Cardiac septum (tissue), 1 donor: ENCODE data around the gene FGF18. TPM values are rescaled to one million over a fixed set of nuclear protein-coding genes. Genes with fewer than 3 reads are reported as not detected.

Source experiments
- DNase-seq: peaks from one replicate; pipeline ENCODE4 v3.0.0-alpha.2; 2020; ENCODE audit warnings: low spot score
- intact Hi-C: fragments of 100-400 bp; cut with DNase I; formaldehyde crosslinking; loops from one replicate; pipeline ENCODE4 v1.14.0; 2022
- total RNA-seq: library from RNA; stranded (reverse); fragmentation: NEBNext Ultra II Directional; extraction: Animal tissue kit (Norgen Biotek cat#: 25700); gene quantifications from one replicate; pipeline ENCODE4 v1.2.1, GENCODE V29; 2021
- donor health status: DM: no; HTN: no; CAD: no.

Gene FGF18
- total RNA-seq, 1 donor from 2014 or later: 22.4 TPM

GRCh38 chr5:171457208-171457981 is 37.9 kb downstream of the FGF18 start:
- DNase-seq: no peak
- intact Hi-C loops: no loop called here

- intact Hi-C loops: no loop called here
- DNase-seq: no peak
Observed at GRCh38 chr5:171459839-171460238, 40.4 kb downstream of the FGF18 start.

GRCh38 chr5:171462136-171462927 is 42.9 kb downstream of the FGF18 start:
- intact Hi-C loops: no loop called here
- no peak for DNase-seq

GRCh38 chr5:171462928-171463861 is 43.7 kb downstream of the FGF18 start:
- no peak for DNase-seq

DNA sequence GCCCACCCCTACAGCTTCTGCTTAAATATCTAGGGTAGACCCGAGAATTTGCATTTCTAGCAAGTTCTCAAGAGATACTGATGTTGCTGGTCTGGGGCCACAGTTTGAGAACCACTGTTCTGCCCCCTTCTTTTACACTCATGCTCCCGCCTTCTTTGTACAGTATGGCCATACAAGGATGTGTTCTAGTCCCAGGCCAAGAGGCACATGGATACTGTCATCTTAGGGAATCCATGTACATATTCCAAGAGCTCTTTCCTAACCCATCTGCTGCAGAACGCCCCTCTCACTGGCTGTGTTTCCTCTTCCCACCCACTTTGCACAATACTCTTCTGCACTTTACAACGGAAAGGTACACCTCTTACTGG is 44.4 kb downstream of the FGF18 start:
- intact Hi-C loops: no loop called here
- no peak for DNase-seq

More at GRCh38 chr5:171462928-171463861, 43.7 kb downstream of the FGF18 start:
- intact Hi-C loops: no loop called here

DNA sequence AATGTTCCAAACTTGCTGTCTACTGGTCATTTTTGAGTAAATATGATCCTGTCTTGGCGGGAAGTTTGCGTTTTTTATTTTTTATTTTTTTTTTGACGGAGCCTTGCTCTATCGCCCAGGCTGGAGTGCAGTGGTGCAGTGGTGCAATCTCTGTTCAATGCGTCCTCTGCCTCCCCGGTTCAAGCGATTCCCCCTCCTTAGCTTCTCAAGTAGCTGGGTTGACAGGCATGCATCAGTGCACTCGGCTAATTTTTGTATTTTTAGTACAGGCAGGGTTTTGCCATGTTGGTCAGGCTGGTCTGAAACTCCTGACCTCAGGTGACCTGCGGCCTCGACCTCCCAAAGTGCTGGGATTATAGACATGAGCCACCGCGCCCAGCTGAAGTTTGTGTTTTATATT is 45.4 kb downstream of the FGF18 start:
- DNase-seq: no peak
- intact Hi-C loops: no loop called here

GRCh38 chr5:171467107-171467506 is 47.7 kb downstream of the FGF18 start:
- no peak for DNase-seq
- intact Hi-C loops: no loop called here

DNA sequence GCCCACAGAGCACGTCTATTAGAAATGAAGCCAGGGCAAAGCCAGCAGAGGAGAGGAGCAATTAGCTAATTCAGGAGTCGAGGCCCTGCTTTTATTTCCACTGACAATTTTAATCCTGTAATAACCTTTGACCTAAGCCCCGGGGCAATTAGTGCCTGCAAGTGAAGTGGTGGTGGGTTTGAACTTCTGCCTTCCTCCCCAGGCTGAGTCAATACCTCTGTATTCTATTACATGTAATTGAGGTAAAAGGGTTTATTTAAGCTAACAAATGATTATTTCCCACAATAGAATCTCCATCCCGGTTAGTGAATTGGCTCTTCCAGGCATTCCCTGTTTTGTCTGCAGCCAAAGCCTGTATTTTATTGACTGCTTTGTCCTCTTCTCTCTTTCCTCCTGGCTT is 49.9 kb downstream of the FGF18 start:
- intact Hi-C loops: no loop called here
- DNase-seq: no peak

- intact Hi-C loops: no loop called here
- DNase-seq: no peak
Observed at GRCh38 chr5:171470420-171470819, 51.0 kb downstream of the FGF18 start.

GRCh38 chr5:171474230-171474813 is 54.9 kb downstream of the FGF18 start:
- DNase-seq: no peak
- intact Hi-C loops: no loop called here

DNA sequence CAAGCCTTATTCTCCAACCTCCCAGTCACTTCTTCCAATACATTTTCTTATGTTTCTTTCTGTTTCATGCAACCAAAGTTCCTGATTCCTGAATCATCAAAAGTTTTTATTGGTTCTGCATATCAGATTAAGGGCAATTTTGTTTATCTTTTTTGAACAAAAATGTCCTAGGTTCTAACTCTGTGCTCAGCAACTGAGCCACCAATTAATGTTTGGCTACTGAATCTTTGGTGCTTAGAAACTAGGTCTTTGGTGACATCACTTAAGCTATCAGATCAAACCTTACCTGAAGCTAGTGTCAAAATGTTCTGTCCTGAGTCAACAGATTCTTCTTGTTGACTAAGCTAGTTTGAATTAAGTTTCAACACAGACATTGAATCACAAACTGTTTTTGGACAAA is 56.1 kb downstream of the FGF18 start:
- intact Hi-C loops: no loop called here
- DNase-seq: no peak

- intact Hi-C loops: no loop called here
- DNase-seq: no peak
Observed at GRCh38 chr5:171476701-171477100, 57.3 kb downstream of the FGF18 start.

DNA sequence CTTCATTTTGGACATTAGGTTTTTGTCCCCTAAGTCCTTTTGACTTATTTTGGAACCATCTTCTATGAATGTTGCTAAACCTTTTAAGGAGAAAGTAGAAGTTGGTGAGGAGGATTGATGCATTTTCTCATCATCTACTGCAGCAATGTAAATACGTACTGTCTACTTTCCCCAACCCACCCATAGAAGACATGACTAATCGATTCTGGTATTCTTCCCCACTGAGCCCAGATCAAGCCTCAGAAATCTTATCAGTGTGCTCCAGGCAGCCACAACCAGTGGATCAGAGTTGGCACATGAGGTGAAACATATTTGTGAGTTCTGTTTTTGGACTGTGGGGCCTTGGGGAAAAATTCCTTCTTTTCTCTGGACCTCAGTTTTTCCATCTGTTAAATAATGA is 57.7 kb downstream of the FGF18 start:
- intact Hi-C loops: no loop called here
- DNase-seq: no peak

- intact Hi-C loops: no loop called here
- no peak for DNase-seq
Observed at GRCh38 chr5:171477666-171478065, 58.2 kb downstream of the FGF18 start.

GRCh38 chr5:171478946-171479775 is 59.7 kb downstream of the FGF18 start:
- DNase-seq: no peak
- intact Hi-C loops: no loop called here

DNA sequence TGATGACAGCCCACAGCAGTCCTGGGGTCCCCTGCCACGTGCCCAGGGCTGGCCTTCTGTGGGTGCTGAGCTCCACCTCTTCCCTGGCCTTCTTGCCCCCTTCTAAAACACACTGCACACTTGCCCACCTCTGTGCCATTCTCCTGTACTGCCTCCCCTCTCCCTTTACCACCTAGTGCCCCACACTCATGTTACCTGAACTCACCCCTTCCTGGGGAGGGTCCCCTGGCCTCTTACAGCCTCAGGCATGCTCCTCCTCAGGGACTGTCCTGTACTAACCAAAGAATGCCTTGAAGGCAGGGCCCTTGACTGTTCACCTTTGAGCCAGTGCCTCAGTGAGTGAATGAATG is 60.3 kb downstream of the FGF18 start:
- intact Hi-C loops: loop anchor here (5.0 to 10.0 kb wide), 2 partner anchors 57 to 425 kb away; no protein-coding TSS in a partner anchor
- no peak for DNase-seq

- intact Hi-C loops: loop anchor here (5.0 to 10.0 kb wide), 2 partner anchors 58 to 425 kb away; no protein-coding TSS in a partner anchor
Observed at GRCh38 chr5:171480239-171480638, 60.8 kb downstream of the FGF18 start.

GRCh38 chr5:171481571-171482433 is 62.4 kb downstream of the FGF18 start:
- no peak for DNase-seq
- intact Hi-C loops: loop anchor here (5.0 to 10.0 kb wide), 2 partner anchors 60 to 423 kb away; no protein-coding TSS in a partner anchor

More at GRCh38 chr5:171480239-171480638, 60.8 kb downstream of the FGF18 start:
- DNase-seq: no peak
